Naive thymus-derived CD4-positive, alpha-beta T cell (primary cell): ENCODE measurements around the gene QTRT2. TPM values are rescaled to one million over a fixed set of nuclear protein-coding genes. Genes with fewer than 3 reads are reported as not detected.

Experiments used
- ATAC-seq: fragments of 150-1000 bp; cut with Tn5 transposase; 2 replicates; pipeline ENCODE4 v1.10.0; 2021; ENCODE audit warnings: mild to moderate bottlenecking, moderate library complexity
- CTCF ChIA-PET: fragments of 350-600 bp; sonication (Branson Sonifier 250); formaldehyde crosslinking; loops from one replicate; lab custom pipeline; 2021; ENCODE audit warnings: antibody characterized with exemption; lab: Charles Lee
- POLR2A ChIA-PET: fragments of 350-600 bp; sonication (Branson Sonifier 250); formaldehyde crosslinking; loops from one replicate; lab custom pipeline; 2021; ENCODE audit warnings: antibody characterized with exemption, inconsistent platforms; lab: Charles Lee
- DNase-seq, 9 donors: peaks; one replicate each; pipeline versions ENCODE4 v3.0.0 to v3.0.0-alpha.2; 2020 to 2022; ENCODE audit warnings: mixed read lengths in 1 of 9
- H3K27ac ChIP-seq: one replicate; pipeline ENCODE4 v1.7.0; 2013; ENCODE audit warnings: mild to moderate bottlenecking, low read depth, low read length, moderate library complexity
- H3K27me3 ChIP-seq, 2 donors: one replicate each; pipeline ENCODE4 v1.7.0; 2013; ENCODE audit warnings: low read length in 2 of 2, mild to moderate bottlenecking in 2 of 2, moderate library complexity in 2 of 2; ENCODE audit not compliant: control insufficient read depth in 2 of 2, insufficient read depth in 2 of 2
- H3K36me3 ChIP-seq, 3 experiments: 1 replicate in 2 of 3; 2 replicates in 1 of 3; pipeline ENCODE4 v1.7.0; 2013; ENCODE audit warnings: low read length in 3 of 3, mild to moderate bottlenecking in 3 of 3, moderate library complexity in 1 of 3; ENCODE audit not compliant: insufficient read depth in 3 of 3, control insufficient read depth in 2 of 3
- H3K4me1 ChIP-seq, 2 donors: one replicate each; pipeline ENCODE4 v1.7.0; 2013; ENCODE audit warnings: low read length in 2 of 2, mild to moderate bottlenecking in 2 of 2, moderate library complexity in 1 of 2; ENCODE audit not compliant: control insufficient read depth in 2 of 2, insufficient read depth in 2 of 2
- H3K4me3 ChIP-seq: 2 replicates; pipeline ENCODE4 v1.7.0; 2013; ENCODE audit warnings: mild to moderate bottlenecking, low read length
- H3K9me3 ChIP-seq, 3 experiments: 1 replicate in 2 of 3; 2 replicates in 1 of 3; pipeline ENCODE4 v1.7.0; 2013; ENCODE audit warnings: low read length in 3 of 3; ENCODE audit not compliant: control insufficient read depth in 2 of 3
- H3K27ac Mint-ChIP-seq, 9 donors: one replicate each; pipeline ENCODE4 v1.8.0; 2020 to 2022; ENCODE audit warnings: mixed read lengths in 9 of 9, mild to moderate bottlenecking in 8 of 9, moderate library complexity in 5 of 9, inconsistent platforms in 2 of 9
- H3K27me3 Mint-ChIP-seq, 5 donors: one replicate each; pipeline ENCODE4 v1.8.0; 2021 to 2022; ENCODE audit warnings: mixed read lengths in 5 of 5, mild to moderate bottlenecking in 1 of 5
- H3K36me3 Mint-ChIP-seq, 5 donors: one replicate each; pipeline ENCODE4 v1.8.0; 2020 to 2022; ENCODE audit warnings: mixed read lengths in 5 of 5, mild to moderate bottlenecking in 3 of 5, inconsistent platforms in 1 of 5
- H3K4me1 Mint-ChIP-seq, 7 donors: one replicate each; pipeline ENCODE4 v1.8.0; 2020 to 2022; ENCODE audit warnings: mixed read lengths in 7 of 7, mild to moderate bottlenecking in 3 of 7, inconsistent platforms in 1 of 7
- H3K4me3 Mint-ChIP-seq, 10 donors: one replicate each; pipeline ENCODE4 v1.8.0; 2020 to 2022; ENCODE audit warnings: mild to moderate bottlenecking in 10 of 10, mixed read lengths in 10 of 10, moderate library complexity in 6 of 10, inconsistent platforms in 2 of 10
- H3K9me3 Mint-ChIP-seq, 11 donors: one replicate each; pipeline ENCODE4 v1.8.0; 2020 to 2022; ENCODE audit warnings: mixed read lengths in 11 of 11, mild to moderate bottlenecking in 4 of 11, inconsistent platforms in 1 of 11, moderate library complexity in 1 of 11
- intact Hi-C, 2 donors: fragments of 100-400 bp; cut with micrococcal nuclease; formaldehyde crosslinking; loops; one replicate each; pipeline ENCODE4 v1.15.1; 2023
- polyA plus RNA-seq, 2 donors: library from polyadenylated mRNA; unstranded; fragments of 300-500 nt; fragmentation: Illumina TruSeq; gene quantifications; one replicate each; pipeline ENCODE4 v1.2.3, GENCODE V29; 2021
- total RNA-seq, 6 experiments: library from RNA in 5 of 6; stranded (reverse) in 5 of 6; gene quantifications; 1 replicate in 5 of 6; 2 replicates in 1 of 6; pipeline ENCODE4 v1.2.3 and lab custom pipeline; 2021 to 2026

Gene QTRT2
- total RNA-seq, result 10 to 100 TPM; 29.9 to 38.8 (median 33.8) TPM
- 10 to 100 TPM in 1 of 2 donors, 1 to 10 TPM in 1; 9.6 to 15.6 TPM for polyA plus RNA-seq
- 33.8 reads per million, percentile 62 among the genes with 10 or more reads in this experiment for total RNA-seq (lab: John Stamatoyannopoulos, UW)

DNA sequence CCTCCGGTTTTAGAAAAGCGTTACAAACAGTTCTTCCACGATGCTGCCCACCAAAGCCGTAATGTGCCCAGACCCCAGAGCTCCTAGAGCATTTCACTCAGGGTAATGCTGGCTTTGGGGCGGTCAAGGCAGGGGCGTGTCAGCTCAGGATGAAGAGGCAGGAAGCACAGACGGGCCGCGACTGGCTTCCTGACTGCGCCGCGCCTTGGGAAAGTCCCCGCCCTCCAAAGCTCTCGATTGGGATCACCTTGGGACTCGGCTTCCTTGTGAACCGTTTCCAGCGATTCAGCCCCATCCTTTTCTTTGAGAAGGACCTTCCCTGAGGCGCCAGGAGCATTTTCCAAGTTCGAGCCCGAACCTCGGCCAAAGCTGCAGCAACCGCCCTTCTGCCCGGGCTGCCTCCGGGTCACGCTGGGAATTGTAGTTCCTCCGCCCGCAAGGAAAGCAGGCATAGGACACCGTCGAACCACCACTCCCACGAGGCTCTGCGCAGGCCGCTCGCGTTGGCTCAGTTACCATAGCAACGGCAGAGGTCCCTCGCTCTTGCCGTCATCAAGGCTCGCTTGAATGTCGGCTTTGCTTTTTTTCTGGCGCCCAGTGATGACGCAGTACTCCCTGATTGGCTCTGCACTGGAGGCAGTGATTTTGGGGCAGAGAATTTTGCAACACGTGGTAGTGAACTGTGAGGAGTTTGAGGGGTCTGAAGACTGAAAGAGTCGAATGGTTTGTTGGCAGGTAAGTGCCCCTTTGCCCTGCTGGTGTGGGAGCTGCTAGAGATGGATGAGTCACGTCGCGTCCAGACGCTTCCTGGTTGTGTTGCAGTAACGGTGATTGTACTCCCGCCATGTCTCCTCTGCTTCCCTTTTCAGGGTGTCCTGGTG is at the start of gene QTRT2, which contains the start of gene CCDC191:
QTRT2 (plus strand) TSS at position 608 of the 881 bp plus-strand sequence. CDS start 8,521 bp downstream, outside the sequence.
CCDC191 (minus strand) TSS at position 397 of the 881 bp plus-strand sequence; CDS start at position 337, 60 bp downstream.
- Histone ChIP-seq H3K27me3 (no peaks in the 10 kb centered on the region), H3K9me3 (no peaks in the 10 kb centered on the region), H3K27ac (peak within 1 kb of the TSS; percentile 91), H3K4me1 (peaks cover 10 to 12% of the 10 kb centered on the region in 2 donors), H3K4me3 (peak within 1 kb of the TSS; percentile 95), H3K36me3 (peaks cover 0 to 4% (median 0%) of the 10 kb centered on the region in 3 experiments)
- POLR2A ChIA-PET, result interaction anchor here (0.6 to 1.3 kb wide), 4 partner anchors 11 to 1601 kb away, joined by 3 to 4 read pairs (median 3); no protein-coding TSS in a partner anchor
- CTCF ChIA-PET, result interaction anchor here (0.8 kb wide), 1 partner anchor 496 kb away, joined by 3 read pairs; no protein-coding TSS in a partner anchor
- intact Hi-C loops, result loop anchor here (1.0 to 5.0 kb wide), 19 partner anchors 108 to 1728 kb away; partner anchors contain the start of genes GRAMD1C (in 2 of the 2), NAA50 (in 2 of the 2), SIDT1 (in 2 of the 2) and SLC35A5 (in 2 of the 2)
- Mint-ChIP-seq H3K36me3 (peaks cover 0 to 20% (median 5%) of the 10 kb centered on the region in 5 donors), H3K27me3 (peaks cover 0 to 2% (median 0%) of the 10 kb centered on the region in 5 donors), H3K4me3 (peak within 1 kb of the TSS; percentile 91 to 100 (median 98)), H3K9me3 (peaks cover 0 to 5% (median 0%) of the 10 kb centered on the region in 11 donors), H3K4me1 (peaks cover 24 to 60% (median 55%) of the 10 kb centered on the region in 7 donors), H3K27ac (peak within 1 kb of the TSS; percentile 87 to 99 (median 97))
- DNase-seq (peak; percentile 82 to 99 (median 98)), ATAC-seq (peak; percentile 97)

DNA sequence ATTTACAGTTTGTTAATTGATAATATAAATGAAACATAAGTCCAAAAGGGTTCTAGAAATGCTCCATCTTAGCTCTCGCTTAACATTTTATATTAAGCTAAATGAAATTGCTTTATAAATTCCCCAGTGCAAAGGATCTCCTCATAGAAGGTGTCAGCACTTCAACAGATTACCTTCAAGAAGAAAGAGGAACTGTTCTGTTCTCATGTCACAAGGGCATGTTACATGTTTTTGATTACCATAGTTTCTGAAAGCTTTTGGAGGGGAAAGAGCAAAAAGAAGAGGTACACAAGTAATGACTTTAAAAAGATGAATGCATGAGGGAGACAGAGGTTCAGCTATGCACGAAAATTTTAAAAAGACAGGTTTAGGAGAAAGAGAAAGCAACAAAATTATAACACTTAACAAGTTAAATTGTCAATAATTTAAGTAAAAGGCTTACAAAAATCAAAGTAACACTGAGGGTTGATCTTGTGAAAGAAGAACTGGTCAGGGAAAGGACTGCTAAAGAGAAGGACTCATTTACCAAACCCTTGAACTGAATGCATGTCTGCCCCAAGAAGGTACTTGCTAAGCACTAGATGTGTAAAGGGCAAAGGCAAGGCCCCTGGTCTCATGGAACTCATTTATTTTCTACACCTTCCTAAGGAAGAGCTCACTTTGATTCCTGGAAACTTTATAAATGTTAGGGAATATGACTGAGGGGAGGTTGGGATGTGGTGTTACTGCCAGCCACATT is 45.3 kb upstream of the QTRT2 start:
- no peaks in the 10 kb centered on the region for H3K4me1 Mint-ChIP-seq
- H3K27ac Mint-ChIP-seq, result no peak overlapping the region
- H3K27ac ChIP-seq, result no peak overlapping the region

DNA sequence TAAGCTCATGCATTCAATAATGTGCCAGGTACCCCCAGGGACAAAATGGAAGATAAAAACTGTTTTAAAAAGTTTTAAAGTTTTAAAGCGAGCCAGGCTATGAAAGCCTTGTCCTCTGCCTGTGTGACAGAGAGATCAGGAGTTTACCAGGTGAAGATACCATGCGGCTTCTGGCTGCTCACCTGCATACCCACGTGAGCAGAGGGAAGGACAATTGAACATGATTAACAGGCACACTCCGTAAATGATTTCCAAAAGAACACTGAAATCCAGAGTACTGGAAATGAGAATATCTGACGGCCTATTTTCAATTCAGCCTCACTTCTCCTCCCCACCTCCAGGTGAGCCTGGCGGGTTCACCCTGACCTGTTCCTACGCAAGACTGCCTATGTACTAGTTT is 42.3 kb upstream of the QTRT2 start:
- CTCF ChIA-PET, result no interaction called here
- Mint-ChIP-seq H3K27ac (no peak overlapping the region), H3K4me1 (no peaks in the 10 kb centered on the region), H3K36me3 (peaks cover 0 to 29% (median 2%) of the 10 kb centered on the region in 5 donors), H3K4me3 (no peak overlapping the region), H3K27me3 (no peaks in the 10 kb centered on the region), H3K9me3 (no peaks in the 10 kb centered on the region)
- ATAC-seq (no peak), DNase-seq (no peak)
- H3K9me3 ChIP-seq, result no peaks in the 10 kb centered on the region
- H3K4me1 ChIP-seq, result no peaks in the 10 kb centered on the region
- intact Hi-C loops, result no loop called here
- no peaks in the 10 kb centered on the region for H3K27me3 ChIP-seq
- POLR2A ChIA-PET, result interaction anchor here (0.7 kb wide), 1 partner anchor 15 kb away, joined by 3 read pairs; no protein-coding TSS in a partner anchor
- no peaks in the 10 kb centered on the region for H3K36me3 ChIP-seq
- H3K4me3 ChIP-seq, result no peak overlapping the region
- no peak overlapping the region for H3K27ac ChIP-seq

More for the DNA sequence above, 45.3 kb upstream of the QTRT2 start:
- Histone ChIP-seq H3K27me3 (no peaks in the 10 kb centered on the region), H3K36me3 (no peaks in the 10 kb centered on the region), H3K4me1 (no peaks in the 10 kb centered on the region), H3K4me3 (no peak overlapping the region), H3K9me3 (no peaks in the 10 kb centered on the region)
- Mint-ChIP-seq H3K36me3 (peaks cover 0 to 17% (median 4%) of the 10 kb centered on the region in 5 donors), H3K9me3 (no peaks in the 10 kb centered on the region), H3K4me3 (no peak overlapping the region), H3K27me3 (no peaks in the 10 kb centered on the region)
- ChIA-PET POLR2A (no interaction called here), CTCF (no interaction called here)
- ATAC-seq (no peak), DNase-seq (no peak)
- intact Hi-C loops, result no loop called here

DNA sequence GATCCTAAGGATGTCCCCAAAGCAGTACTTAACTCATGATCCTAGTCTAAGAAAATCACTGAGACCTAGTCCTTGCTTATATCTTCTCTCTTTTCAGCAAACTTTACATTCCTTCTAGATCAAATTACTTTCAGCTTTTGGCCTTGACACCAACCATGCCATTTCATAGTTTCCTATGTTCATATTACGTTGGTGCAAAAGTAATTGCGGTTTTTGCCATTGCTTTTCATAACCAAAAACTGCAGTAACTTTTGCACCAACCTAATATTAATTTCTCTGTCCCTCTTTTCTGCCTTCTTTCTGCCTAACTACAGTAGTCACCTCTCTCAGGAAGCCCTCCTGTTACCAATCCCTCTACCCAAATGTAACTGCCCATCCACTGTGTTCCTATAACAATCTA is 37.1 kb upstream of the QTRT2 start:
- no peaks in the 10 kb centered on the region for H3K4me1 Mint-ChIP-seq
- ChIA-PET CTCF (no interaction called here), POLR2A (no interaction called here)
- peak overlapping the region in 1 of 9 donors; percentile 23 for H3K27ac Mint-ChIP-seq
- no peaks in the 10 kb centered on the region for H3K27me3 ChIP-seq
- no peak overlapping the region for H3K27ac ChIP-seq
- ATAC-seq, result no peak
- H3K36me3 Mint-ChIP-seq, result peaks cover 0 to 30% (median 0%) of the 10 kb centered on the region in 5 donors
- no peaks in the 10 kb centered on the region for H3K27me3 Mint-ChIP-seq
- no peaks in the 10 kb centered on the region for H3K4me1 ChIP-seq
- H3K36me3 ChIP-seq, result no peaks in the 10 kb centered on the region
- intact Hi-C loops, result no loop called here
- no peak for DNase-seq
- H3K9me3 Mint-ChIP-seq, result no peaks in the 10 kb centered on the region
- no peak overlapping the region for H3K4me3 ChIP-seq
- H3K9me3 ChIP-seq, result no peaks in the 10 kb centered on the region
- no peak overlapping the region for H3K4me3 Mint-ChIP-seq

DNA sequence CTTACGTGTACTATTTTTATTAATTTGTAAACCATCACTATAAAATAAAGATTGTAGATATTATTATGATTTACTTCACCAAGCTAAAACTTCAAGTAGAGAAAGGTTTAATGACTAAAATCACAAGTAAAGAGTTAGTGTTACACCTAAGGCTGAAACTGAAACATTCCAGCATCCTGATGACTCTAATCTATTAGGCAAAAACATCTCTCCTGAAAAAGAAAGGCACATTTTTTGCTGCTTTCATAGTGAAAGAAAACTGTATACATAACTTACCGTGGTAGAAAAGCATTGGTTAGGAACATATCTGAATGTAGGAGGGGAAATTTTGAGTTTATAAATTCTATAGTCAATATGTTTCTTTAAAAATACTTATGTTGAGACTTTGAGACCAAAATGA is 35.6 kb upstream of the QTRT2 start:
- Mint-ChIP-seq H3K4me1 (no peaks in the 10 kb centered on the region), H3K27me3 (no peaks in the 10 kb centered on the region), H3K4me3 (no peak overlapping the region), H3K9me3 (no peaks in the 10 kb centered on the region), H3K27ac (no peak overlapping the region), H3K36me3 (peaks cover 0 to 35% (median 9%) of the 10 kb centered on the region in 5 donors)
- ChIA-PET CTCF (no interaction called here), POLR2A (no interaction called here)
- Histone ChIP-seq H3K27me3 (no peaks in the 10 kb centered on the region), H3K27ac (no peak overlapping the region), H3K4me3 (no peak overlapping the region), H3K4me1 (no peaks in the 10 kb centered on the region), H3K36me3 (no peaks in the 10 kb centered on the region), H3K9me3 (no peaks in the 10 kb centered on the region)
- no peak for DNase-seq
- no peak for ATAC-seq
- intact Hi-C loops, result no loop called here

DNA sequence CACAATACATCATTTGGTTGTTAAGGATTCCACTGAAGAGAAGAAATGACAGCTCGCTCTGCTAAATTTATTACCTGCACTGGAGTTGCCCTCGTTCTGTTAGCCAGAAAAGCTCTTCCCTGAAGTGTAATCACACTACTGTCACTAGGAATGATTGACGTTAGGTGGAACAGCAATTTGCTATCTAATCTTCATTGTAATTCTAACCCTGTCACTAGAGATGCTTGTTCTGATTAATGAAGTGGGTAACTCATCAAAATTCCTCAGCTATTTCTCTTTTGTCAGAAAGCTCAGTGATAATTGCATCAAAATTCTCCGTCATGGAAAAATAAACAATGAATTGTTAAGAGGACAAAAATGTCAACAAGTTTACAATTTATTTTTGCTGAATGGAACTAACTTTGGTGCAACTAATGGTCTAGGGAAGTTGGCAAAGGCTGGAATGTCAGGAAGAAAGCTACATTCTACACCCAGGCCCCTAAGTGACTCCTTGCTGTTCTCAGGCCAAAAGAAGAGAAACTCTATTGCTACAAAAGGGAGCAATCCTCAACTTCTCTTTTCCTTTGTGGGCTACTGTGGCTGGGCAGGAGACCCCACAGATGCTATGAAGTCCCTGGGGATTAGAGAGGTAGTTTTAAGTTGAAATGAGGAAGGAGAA is 34.3 kb upstream of the QTRT2 start:
- ChIA-PET CTCF (no interaction called here), POLR2A (no interaction called here)
- Histone ChIP-seq H3K36me3 (no peaks in the 10 kb centered on the region), H3K4me3 (no peak overlapping the region), H3K27ac (no peak overlapping the region), H3K27me3 (no peaks in the 10 kb centered on the region), H3K4me1 (no peaks in the 10 kb centered on the region), H3K9me3 (no peaks in the 10 kb centered on the region)
- Mint-ChIP-seq H3K9me3 (no peaks in the 10 kb centered on the region), H3K4me3 (no peak overlapping the region), H3K27me3 (no peaks in the 10 kb centered on the region), H3K27ac (no peak overlapping the region), H3K4me1 (no peaks in the 10 kb centered on the region), H3K36me3 (peaks cover 0 to 34% (median 12%) of the 10 kb centered on the region in 5 donors)
- intact Hi-C loops, result no loop called here
- DNase-seq (no peak), ATAC-seq (no peak)
